Urothelium cell line (cell line): ENCODE results near the gene MTAP.

Source experiments
- DNase-seq: peaks from one replicate; pipeline ENCODE4 v3.0.0; 2011; ENCODE audit warnings: low spot score, mixed read lengths
- FAIRE-seq: peaks from 2 replicates; lab custom pipeline; 2011; peaks lifted over from hg19 to GRCh38; lab: Jason Lieb, UNC

Gene MTAP

DNA sequence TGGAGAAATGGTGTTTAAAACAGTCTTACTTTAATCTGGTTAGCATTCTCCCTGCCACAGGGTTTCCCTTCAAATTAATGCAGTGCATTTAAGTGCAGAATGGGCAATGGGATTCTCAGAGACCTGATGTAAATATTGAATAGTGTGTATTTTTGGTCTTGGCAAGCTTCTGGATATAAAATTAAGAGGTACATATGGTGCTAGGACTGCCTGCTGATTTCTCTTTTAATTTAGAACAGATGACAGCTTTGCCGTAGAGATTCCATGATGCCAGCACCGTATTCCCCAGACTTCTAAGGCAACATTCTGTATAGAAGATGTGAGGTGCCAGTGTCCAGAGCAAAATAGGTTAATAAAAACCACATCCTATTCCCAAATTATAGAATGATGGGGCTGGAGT, 1.9 kb downstream of the MTAP start:
- DNase-seq (no peak), FAIRE-seq (no peak)

DNA sequence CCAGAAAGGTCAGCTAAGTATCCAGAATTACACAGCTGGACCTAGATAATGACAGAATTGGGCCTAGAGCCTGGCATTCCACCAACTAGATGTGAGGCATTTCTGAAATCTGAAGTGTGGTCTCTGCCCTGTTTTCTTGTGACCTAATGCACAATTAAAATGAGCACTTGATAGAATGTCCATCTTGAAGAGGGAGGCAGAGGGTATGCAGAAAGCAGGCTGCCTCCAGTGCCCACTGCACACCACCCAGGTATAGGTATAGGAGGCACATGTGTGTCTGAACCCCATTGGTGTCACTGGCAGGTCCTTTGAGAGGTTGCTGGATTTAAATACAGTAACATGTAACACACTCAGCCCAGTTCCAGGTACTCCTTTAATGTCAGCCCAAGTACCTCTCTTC, 2.4 kb downstream of the MTAP start:
- FAIRE-seq (no peak), DNase-seq (no peak)

DNA sequence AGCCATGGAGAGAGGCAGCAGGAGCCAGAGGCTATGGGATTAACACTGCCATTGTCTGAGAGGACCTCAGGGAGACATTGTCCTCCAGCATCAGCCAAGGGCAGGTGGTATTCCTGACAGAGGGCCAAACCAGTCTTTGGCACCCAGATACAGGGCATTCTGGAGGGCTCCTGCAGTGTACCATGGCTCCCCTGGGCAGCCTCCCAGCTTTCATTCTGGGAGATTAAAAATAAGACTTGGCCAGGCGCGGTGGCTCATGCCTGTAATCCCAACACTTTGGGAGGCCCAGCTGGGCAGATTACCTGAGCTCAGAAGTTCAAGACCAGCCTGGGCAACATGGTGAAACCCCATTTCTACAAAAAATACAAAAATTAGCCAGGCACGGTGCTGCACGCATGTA, 4.2 kb downstream of the MTAP start:
- FAIRE-seq (no peak), DNase-seq (no peak)

GRCh38 chr9:21810388-21810787, 8.0 kb downstream of the MTAP start:
- FAIRE-seq = no peak

GRCh38 chr9:21810881-21811280, 8.4 kb downstream of the MTAP start:
- no peak for DNase-seq
- FAIRE-seq = no peak

More at GRCh38 chr9:21810388-21810787, 8.0 kb downstream of the MTAP start:
- DNase-seq = no peak

- FAIRE-seq (no peak), DNase-seq (no peak)
Measured at GRCh38 chr9:21811914-21812313, 9.5 kb downstream of the MTAP start.

- DNase-seq = peak; percentile 38
- FAIRE-seq = no peak
Measured at GRCh38 chr9:21812415-21812814, 10.0 kb downstream of the MTAP start.

- peak; percentile 61 for DNase-seq
- FAIRE-seq = no peak
Measured at GRCh38 chr9:21812946-21813568, 10.6 kb downstream of the MTAP start.

DNA sequence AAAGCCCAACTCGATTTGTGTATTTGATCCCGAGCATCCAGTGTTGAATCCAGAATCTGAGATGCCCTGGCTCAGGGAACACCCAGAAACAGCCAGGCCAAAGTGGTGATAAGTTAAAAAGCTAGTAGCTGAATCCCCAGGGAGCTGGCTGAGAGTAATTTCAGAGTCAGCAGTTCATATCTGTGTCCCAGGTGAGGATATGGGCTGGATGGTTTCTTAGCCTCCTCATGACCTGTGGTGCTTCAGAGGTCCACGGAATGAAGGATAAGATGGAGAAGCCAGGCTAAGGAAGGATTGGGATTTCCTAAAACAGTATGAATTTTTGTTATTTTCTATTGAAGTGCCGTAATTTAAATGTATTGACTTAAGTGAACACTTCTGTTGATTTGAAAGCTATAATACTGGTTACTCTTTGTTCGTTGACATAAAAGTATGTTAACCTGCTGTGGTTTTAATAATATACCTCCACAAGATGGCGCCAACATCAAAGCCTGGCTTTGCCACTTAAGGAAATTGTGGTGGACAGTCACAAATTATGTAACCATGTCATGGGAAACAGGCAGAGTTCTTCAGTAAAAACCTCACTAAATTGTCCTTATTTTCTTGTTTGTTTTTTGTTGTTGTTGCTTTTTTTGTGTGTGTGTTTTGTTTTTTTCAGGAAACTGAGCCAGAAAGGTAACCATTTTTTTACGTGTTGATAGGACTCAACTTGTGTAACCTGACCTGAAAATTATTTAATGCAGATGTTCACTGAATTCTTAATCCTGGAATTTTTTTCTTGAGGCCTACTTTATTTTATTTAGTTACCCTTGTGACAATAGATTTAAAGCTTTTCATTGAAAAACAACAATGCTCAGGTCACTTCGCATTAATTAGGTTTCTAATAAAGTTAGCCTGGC, 11.4 kb downstream of the MTAP start:
- DNase-seq (peak; percentile 36), FAIRE-seq (no peak)

DNA sequence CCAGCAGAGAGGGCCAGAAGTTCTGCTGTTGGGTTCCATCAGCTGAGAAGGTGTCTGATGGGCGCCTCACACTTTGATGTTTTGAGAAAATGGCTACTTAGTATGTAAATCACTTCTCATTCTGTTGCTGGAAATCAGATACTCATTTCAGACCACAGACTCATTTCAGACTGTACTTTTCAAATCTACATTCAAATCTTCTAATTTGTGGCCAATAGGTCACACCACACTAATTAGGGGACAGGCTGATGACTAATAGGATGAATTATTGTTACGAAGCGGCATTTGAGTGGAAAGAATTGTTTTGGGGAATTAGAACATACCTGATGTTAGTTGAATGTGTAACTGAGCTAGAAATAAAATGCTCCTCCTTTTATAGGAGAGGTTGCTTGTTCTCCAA, 13.2 kb downstream of the MTAP start:
- DNase-seq = no peak
- FAIRE-seq = no peak

- no peak for FAIRE-seq
- no peak for DNase-seq
Measured at GRCh38 chr9:21817176-21817575, 14.7 kb downstream of the MTAP start.

GRCh38 chr9:21825637-21826036, 23.2 kb downstream of the MTAP start:
- FAIRE-seq = no peak

DNA sequence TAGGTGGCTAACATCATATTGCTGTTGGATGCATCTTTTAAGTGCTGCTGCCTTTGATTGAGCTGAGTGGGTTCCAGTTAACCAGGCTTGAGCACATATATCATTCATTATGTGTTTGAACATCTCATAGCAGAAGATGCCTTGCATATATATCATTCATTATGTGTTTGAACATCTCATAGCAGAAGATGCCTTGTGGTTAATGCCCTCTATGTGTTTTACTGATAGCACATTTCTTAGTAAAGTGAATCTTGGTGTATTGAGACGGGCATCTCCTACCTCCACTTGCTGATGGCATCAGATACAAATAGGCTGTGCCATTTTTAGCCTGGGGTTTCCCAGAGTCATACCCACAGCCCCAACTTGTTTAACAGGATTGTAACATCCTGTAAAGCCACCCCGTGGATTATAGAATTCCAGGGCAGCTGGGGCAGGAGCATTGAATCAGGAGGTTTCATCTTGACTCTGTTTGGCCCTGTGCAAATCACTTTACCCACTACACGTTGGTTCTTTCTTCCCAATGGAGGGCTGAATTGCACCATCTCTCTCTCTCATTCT, 26.5 kb downstream of the MTAP start:
- FAIRE-seq = no peak
- DNase-seq = no peak

More at GRCh38 chr9:21825637-21826036, 23.2 kb downstream of the MTAP start:
- DNase-seq = no peak

- FAIRE-seq (no peak), DNase-seq (no peak)
Measured at GRCh38 chr9:21830589-21830988, 28.2 kb downstream of the MTAP start.

GRCh38 chr9:21831841-21832509, 29.5 kb downstream of the MTAP start:
- DNase-seq (no peak), FAIRE-seq (no peak)

GRCh38 chr9:21833090-21833801, 30.8 kb downstream of the MTAP start:
- no peak for DNase-seq

DNA sequence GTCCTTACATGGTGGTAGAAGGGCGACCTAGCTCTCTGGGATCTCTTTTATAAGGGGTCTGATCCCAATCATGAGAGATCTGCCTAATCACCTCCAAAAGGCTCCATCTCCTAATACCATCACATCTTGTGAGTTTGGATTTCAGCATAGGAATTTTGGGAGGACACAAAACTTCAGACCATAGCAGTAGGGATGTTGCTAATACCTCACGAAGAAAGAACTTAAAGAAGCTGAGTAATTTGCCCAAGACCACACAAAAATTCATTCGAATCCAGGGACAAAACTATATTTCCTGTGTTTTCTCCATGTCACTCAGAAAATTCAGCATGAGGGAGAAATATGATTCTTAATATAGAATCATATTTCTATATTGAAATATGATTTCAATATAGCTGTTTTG, 32.7 kb downstream of the MTAP start:
- no peak for FAIRE-seq
- no peak for DNase-seq

More at GRCh38 chr9:21833090-21833801, 30.8 kb downstream of the MTAP start:
- FAIRE-seq = no peak

- FAIRE-seq = no peak
Measured at GRCh38 chr9:21836437-21837161, 34.2 kb downstream of the MTAP start.

DNA sequence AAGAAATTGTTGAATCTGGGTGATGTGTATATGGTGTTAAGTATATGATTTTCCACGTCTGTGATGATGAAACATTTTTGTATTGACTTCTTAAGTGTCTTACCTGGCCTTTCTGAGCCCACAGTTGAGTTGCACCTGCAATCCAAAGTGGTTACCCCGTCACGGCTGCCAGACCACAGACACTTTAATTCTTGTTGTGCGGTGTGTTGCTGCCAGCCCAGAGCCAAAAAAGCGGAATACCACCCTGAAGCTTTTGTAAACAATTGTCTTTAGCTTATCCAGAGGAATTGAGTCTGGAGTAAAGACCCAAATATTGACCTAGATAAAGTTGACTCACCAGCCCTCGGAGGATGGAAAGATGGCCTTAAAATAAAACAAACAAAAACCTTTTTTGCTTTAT, 35.1 kb downstream of the MTAP start:
- FAIRE-seq = no peak
- DNase-seq = no peak

More at GRCh38 chr9:21836437-21837161, 34.2 kb downstream of the MTAP start:
- DNase-seq = peak; percentile 21

GRCh38 chr9:21840647-21841046, 38.2 kb downstream of the MTAP start:
- DNase-seq (no peak), FAIRE-seq (no peak)
